Epidermal melanocyte (primary cell): ENCODE data around the gene GRIK3.
"Not testable (repeated sequence)": the region's sequence is repeated elsewhere in the genome, so short reads cannot be mapped to it uniquely, and the experiment has no call there.

Experiments
- DNase-seq: peaks from one replicate; pipeline ENCODE4 v3.0.0; 2011; ENCODE audit warnings: low spot score; ENCODE audit not compliant: insufficient read length

Gene GRIK3

GRCh38 chr1:36769886-36770830, 264.2 kb downstream of the GRIK3 start:
- no peak for DNase-seq

GRCh38 chr1:36768486-36769178, 265.7 kb downstream of the GRIK3 start:
- DNase-seq: no peak

- not testable (repeated sequence) for DNase-seq
Observed at GRCh38 chr1:36767429-36767828, 266.9 kb downstream of the GRIK3 start.

GRCh38 chr1:36766481-36766880, 267.8 kb downstream of the GRIK3 start:
- DNase-seq: no peak

GRCh38 chr1:36765785-36766300, 268.5 kb downstream of the GRIK3 start:
- no peak for DNase-seq

- DNase-seq: no peak
Observed at GRCh38 chr1:36764798-36765197, 269.5 kb downstream of the GRIK3 start.

- DNase-seq: no peak
Observed at GRCh38 chr1:36763771-36764170, 270.5 kb downstream of the GRIK3 start.

GRCh38 chr1:36762174-36762573, 272.1 kb downstream of the GRIK3 start:
- no peak for DNase-seq

- DNase-seq: no peak
Observed at GRCh38 chr1:36761113-36761512, 273.2 kb downstream of the GRIK3 start.

- no peak for DNase-seq
Observed at GRCh38 chr1:36760081-36760480, 274.2 kb downstream of the GRIK3 start.

GRCh38 chr1:36759355-36759754, 275.0 kb downstream of the GRIK3 start:
- no peak for DNase-seq

- DNase-seq: no peak
Observed at GRCh38 chr1:36755303-36756230, 278.7 kb downstream of the GRIK3 start.

GRCh38 chr1:36754366-36754765, 279.9 kb downstream of the GRIK3 start:
- no peak for DNase-seq

GRCh38 chr1:36753451-36753850, 280.9 kb downstream of the GRIK3 start:
- DNase-seq: no peak

GRCh38 chr1:36752891-36753361, 281.4 kb downstream of the GRIK3 start:
- no peak for DNase-seq

GRCh38 chr1:36752431-36752830, 281.9 kb downstream of the GRIK3 start:
- no peak for DNase-seq

GRCh38 chr1:36751525-36751924, 282.8 kb downstream of the GRIK3 start:
- no peak for DNase-seq

GRCh38 chr1:36748466-36748865, 285.8 kb downstream of the GRIK3 start:
- no peak for DNase-seq
